Panc1 (cell line): ENCODE data around the gene ATG13.

ENCODE experiments used
- POLR2AphosphoS5 ChIP-seq: IDR thresholded peaks from 2 replicates; pipeline ENCODE4 v1.6.1; 2012; ENCODE audit warnings: mild to moderate bottlenecking, low read depth, low read length, moderate library complexity
- SIN3A ChIP-seq: IDR thresholded peaks from 2 replicates; pipeline ENCODE4 v1.6.1; 2012; ENCODE audit warnings: low read depth, mild to moderate bottlenecking, low read length, moderate library complexity, borderline replicate concordance; ENCODE audit not compliant: insufficient read depth
- TF ChIP-seq, protein P1 (sequence below): fragments of 450-650 bp; IDR thresholded peaks from 2 replicates; pipeline ENCODE4 v1.5.1; 2017; ENCODE audit warnings: mild to moderate bottlenecking

GRCh38 chr11:46678741-46679130, 61.4 kb downstream of the ATG13 start:
- TF ChIP-seq, protein P1, sequence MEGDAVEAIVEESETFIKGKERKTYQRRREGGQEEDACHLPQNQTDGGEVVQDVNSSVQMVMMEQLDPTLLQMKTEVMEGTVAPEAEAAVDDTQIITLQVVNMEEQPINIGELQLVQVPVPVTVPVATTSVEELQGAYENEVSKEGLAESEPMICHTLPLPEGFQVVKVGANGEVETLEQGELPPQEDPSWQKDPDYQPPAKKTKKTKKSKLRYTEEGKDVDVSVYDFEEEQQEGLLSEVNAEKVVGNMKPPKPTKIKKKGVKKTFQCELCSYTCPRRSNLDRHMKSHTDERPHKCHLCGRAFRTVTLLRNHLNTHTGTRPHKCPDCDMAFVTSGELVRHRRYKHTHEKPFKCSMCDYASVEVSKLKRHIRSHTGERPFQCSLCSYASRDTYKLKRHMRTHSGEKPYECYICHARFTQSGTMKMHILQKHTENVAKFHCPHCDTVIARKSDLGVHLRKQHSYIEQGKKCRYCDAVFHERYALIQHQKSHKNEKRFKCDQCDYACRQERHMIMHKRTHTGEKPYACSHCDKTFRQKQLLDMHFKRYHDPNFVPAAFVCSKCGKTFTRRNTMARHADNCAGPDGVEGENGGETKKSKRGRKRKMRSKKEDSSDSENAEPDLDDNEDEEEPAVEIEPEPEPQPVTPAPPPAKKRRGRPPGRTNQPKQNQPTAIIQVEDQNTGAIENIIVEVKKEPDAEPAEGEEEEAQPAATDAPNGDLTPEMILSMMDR = no peak
- TF ChIP-seq POLR2AphosphoS5 (no peak), SIN3A (no peak)
